H9 (cell line): Measurements from ENCODE around the gene SRRD. TPM values are rescaled to one million over a fixed set of nuclear protein-coding genes. Genes with fewer than 3 reads are reported as not detected.

ENCODE experiments used
- DNase-seq: peaks from one replicate; pipeline ENCODE4 v3.0.0-alpha.2; 2017
- H2AFZ ChIP-seq: one replicate; pipeline ENCODE4 v1.6.1; 2013; ENCODE audit warnings: mild to moderate bottlenecking, low read length, control low read depth, moderate library complexity
- H2AK5ac ChIP-seq: 2 replicates; pipeline ENCODE4 v1.6.1; 2013; ENCODE audit warnings: low read length, control low read depth, mixed read lengths; ENCODE audit not compliant: insufficient read length
- H2BK120ac ChIP-seq: one replicate; pipeline ENCODE4 v1.6.1; 2013; ENCODE audit warnings: low read depth, mild to moderate bottlenecking, low read length, control low read depth, inconsistent platforms; ENCODE audit not compliant: poor library complexity, severe bottlenecking
- H2BK12ac ChIP-seq: 2 replicates; pipeline ENCODE4 v1.6.1; 2013; ENCODE audit warnings: low read length, control low read depth, mixed read lengths, low read depth; ENCODE audit not compliant: insufficient read length
- H2BK15ac ChIP-seq: 2 replicates; pipeline ENCODE4 v1.6.1; 2013; ENCODE audit warnings: low read depth, low read length, control low read depth
- H2BK20ac ChIP-seq: one replicate; pipeline ENCODE4 v1.6.1; 2013; ENCODE audit warnings: low read depth, mild to moderate bottlenecking, low read length, control low read depth, inconsistent platforms; ENCODE audit not compliant: poor library complexity, severe bottlenecking
- H2BK5ac ChIP-seq: 2 replicates; pipeline ENCODE4 v1.6.1; 2013; ENCODE audit warnings: low read length, control low read depth, mixed read lengths; ENCODE audit not compliant: insufficient read length
- H3K14ac ChIP-seq: 2 replicates; pipeline ENCODE4 v1.6.1; 2013; ENCODE audit warnings: low read length, control low read depth; ENCODE audit not compliant: insufficient read depth
- H3K18ac ChIP-seq: 2 replicates; pipeline ENCODE4 v1.6.1; 2013; ENCODE audit warnings: low read depth, mild to moderate bottlenecking, mixed read lengths, low read length, control low read depth; ENCODE audit not compliant: insufficient read length
- H3K23ac ChIP-seq: 2 replicates; pipeline ENCODE4 v1.6.1; 2013; ENCODE audit warnings: low read length, control low read depth, mixed read lengths, low read depth; ENCODE audit not compliant: insufficient read length
- H3K23me2 ChIP-seq: 2 replicates; pipeline ENCODE4 v1.6.1; 2013; ENCODE audit warnings: low read depth, mild to moderate bottlenecking, mixed read lengths, low read length, control low read depth; ENCODE audit not compliant: insufficient read length, poor library complexity, severe bottlenecking
- H3K27ac ChIP-seq: 2 replicates; pipeline ENCODE4 v1.5.1; 2013; ENCODE audit warnings: low read length, control low read depth, mixed read lengths, low read depth; ENCODE audit not compliant: insufficient read length
- H3K27me3 ChIP-seq: 2 replicates; pipeline ENCODE4 v1.6.1; 2013; ENCODE audit warnings: low read length, control low read depth, inconsistent platforms; ENCODE audit not compliant: insufficient read depth
- H3K4ac ChIP-seq: 2 replicates; pipeline ENCODE4 v1.6.1; 2013; ENCODE audit warnings: low read depth, mild to moderate bottlenecking, control low read depth, inconsistent platforms, low read length, moderate library complexity
- H3K4me1 ChIP-seq: 2 replicates; pipeline ENCODE4 v1.6.1; 2013; ENCODE audit warnings: low read length, control low read depth, inconsistent platforms; ENCODE audit not compliant: insufficient read depth
- H3K4me2 ChIP-seq: 2 replicates; pipeline ENCODE4 v1.6.1; 2013; ENCODE audit warnings: low read length, control low read depth, mixed read lengths; ENCODE audit not compliant: insufficient read length, insufficient read depth
- H3K56ac ChIP-seq: 2 replicates; pipeline ENCODE4 v1.6.1; 2013; ENCODE audit warnings: low read depth, mild to moderate bottlenecking, mixed read lengths, low read length, control low read depth; ENCODE audit not compliant: insufficient read length
- H3K79me1 ChIP-seq: 2 replicates; pipeline ENCODE4 v1.6.1; 2013; ENCODE audit warnings: low read depth, mild to moderate bottlenecking, moderate library complexity, low read length, control low read depth, inconsistent platforms; ENCODE audit not compliant: insufficient read depth, poor library complexity, severe bottlenecking
- H3K79me2 ChIP-seq: 2 replicates; pipeline ENCODE4 v1.6.1; 2013; ENCODE audit warnings: low read length, control low read depth, inconsistent platforms; ENCODE audit not compliant: insufficient read depth
- H3K9ac ChIP-seq: 2 replicates; pipeline ENCODE4 v1.6.1; 2013; ENCODE audit warnings: low read length, control low read depth, mixed read lengths; ENCODE audit not compliant: insufficient read length; ENCODE audit errors: extremely low read depth
- H3K9me3 ChIP-seq: one replicate; pipeline ENCODE4 v1.6.1; 2013; ENCODE audit warnings: low read depth, low read length, inconsistent platforms; ENCODE audit not compliant: control insufficient read depth
- H3T11ph ChIP-seq: one replicate; pipeline ENCODE4 v1.6.1; 2013; ENCODE audit warnings: mild to moderate bottlenecking, low read length, control low read depth, inconsistent platforms
- H4K20me1 ChIP-seq: one replicate; pipeline ENCODE4 v1.6.1; 2013; ENCODE audit not compliant: control insufficient read depth, insufficient read length, insufficient read depth
- H4K5ac ChIP-seq: 2 replicates; pipeline ENCODE4 v1.6.1; 2013; ENCODE audit warnings: low read depth, mild to moderate bottlenecking, mixed read lengths, low read length, control low read depth; ENCODE audit not compliant: insufficient read length
- H4K8ac ChIP-seq: replicated peaks from 2 replicates; pipeline ENCODE4 v1.6.1; 2013; ENCODE audit warnings: low read length, control low read depth, mixed read lengths, low read depth; ENCODE audit not compliant: insufficient read length
- H4K91ac ChIP-seq: 2 replicates; pipeline ENCODE4 v1.6.1; 2013; ENCODE audit warnings: low read depth, mild to moderate bottlenecking, moderate library complexity, mixed read lengths, low read length, control low read depth; ENCODE audit not compliant: insufficient read length
- H3K27ac Mint-ChIP-seq, 3 experiments: 2 replicates in 2 of 3; 3 replicates in 1 of 3; pipeline ENCODE4 v1.8.0; 2020 to 2021; ENCODE audit warnings: mixed read lengths in 3 of 3, mild to moderate bottlenecking in 1 of 3, moderate library complexity in 1 of 3
- H3K27me3 Mint-ChIP-seq: 2 replicates; pipeline ENCODE4 v1.8.0; 2021; ENCODE audit warnings: low read depth, mild to moderate bottlenecking, moderate library complexity, mixed read lengths
- H3K36me3 Mint-ChIP-seq, 3 experiments: 2 replicates in 2 of 3; 3 replicates in 1 of 3; pipeline ENCODE4 v1.8.0; 2020 to 2021; ENCODE audit warnings: low read depth in 3 of 3, mixed read lengths in 3 of 3; ENCODE audit not compliant: insufficient read depth in 1 of 3
- H3K4me1 Mint-ChIP-seq, 2 experiments: 2 replicates each; pipeline ENCODE4 v1.8.0; 2020; ENCODE audit warnings: mixed read lengths in 2 of 2
- H3K4me3 Mint-ChIP-seq, 2 experiments: 2 replicates in 1 of 2; 3 replicates in 1 of 2; pipeline ENCODE4 v1.8.0; 2020 to 2021; ENCODE audit warnings: mild to moderate bottlenecking in 2 of 2, mixed read lengths in 2 of 2, moderate library complexity in 1 of 2
- H3K9me3 Mint-ChIP-seq, 2 experiments: 2 replicates in 1 of 2; 3 replicates in 1 of 2; pipeline ENCODE4 v1.8.0; 2020; ENCODE audit warnings: mild to moderate bottlenecking in 2 of 2, mixed read lengths in 2 of 2, moderate library complexity in 1 of 2
- CTCF ChIP-seq: fragments of 200-600 bp; sonication (generic); conservative IDR thresholded peaks from 3 replicates; pipeline ENCODE4 v1.8.0; 2021; ENCODE audit warnings: antibody characterized with exemption, mild to moderate bottlenecking
- WGBS: extraction: QIAGEN DNeasy Blood & Tissue Kit; methylation state at CpG from one replicate; pipeline ENCODE4 v1.1.7; 2013; ENCODE audit warnings: missing lambda C conversion rate, low lambda C conversion rate, mixed read lengths; ENCODE audit not compliant: insufficient read length; ENCODE audit errors: extremely low coverage; 5-methylcytosine and 5-hydroxymethylcytosine counted together
- total RNA-seq: library from RNA; stranded (reverse); gene quantifications from 2 replicates; pipeline ENCODE4 v1.2.1, GENCODE V29; 2021

SRRD gene
- total RNA-seq, 1 experiment from 2014 or later = 36.0 TPM

- H3K27ac ChIP-seq = no peak overlapping the region
- Mint-ChIP-seq H3K27ac (no peak overlapping the region; a peak in 1 of 7 replicates), H3K4me1 (no peaks in the 10 kb centered on the region), H3K4me3 (no peak overlapping the region), H3K36me3 (peaks cover 37 to 80% (median 73%) of the 10 kb centered on the region in 3 experiments; a peak in 6 of 7 replicates), H3K9me3 (no peaks in the 10 kb centered on the region), H3K27me3 (peaks cover 2% of the 10 kb centered on the region; the same call in 1 of the 2 replicates)
- no peaks in the 10 kb centered on the region for H3K23me2 ChIP-seq
- H2AK5ac ChIP-seq = no peak overlapping the region
- H4K91ac ChIP-seq = no peak overlapping the region
- no peak overlapping the region for H3K4ac ChIP-seq
- H3K79me1 ChIP-seq = no peaks in the 10 kb centered on the region
- no peaks in the 10 kb centered on the region for H3K79me2 ChIP-seq
- H3K14ac ChIP-seq = no peak overlapping the region
- H2BK20ac ChIP-seq = no peak overlapping the region
- H3K4me2 ChIP-seq = no peak overlapping the region
- H3K18ac ChIP-seq = no peak overlapping the region
- no peak for DNase-seq
- no peak overlapping the region for H2BK120ac ChIP-seq
- no peak overlapping the region for H2BK15ac ChIP-seq
- H3K27me3 ChIP-seq = no peaks in the 10 kb centered on the region
- no peak overlapping the region for H2AFZ ChIP-seq
- H4K5ac ChIP-seq = no peak overlapping the region
- H3T11ph ChIP-seq = no peak overlapping the region
- no peak overlapping the region for H4K8ac ChIP-seq
- no peak overlapping the region for H2BK5ac ChIP-seq
- TF ChIP-seq CTCF = no peak
- H3K9ac ChIP-seq = no peak overlapping the region
- no peak overlapping the region for H3K23ac ChIP-seq
- WGBS = no CpG with 5 or more reads among the region's 5 CpGs
- no peak overlapping the region for H3K56ac ChIP-seq
- H4K20me1 ChIP-seq = no peaks in the 10 kb centered on the region
- no peak overlapping the region for H2BK12ac ChIP-seq
- H3K4me1 ChIP-seq = no peaks in the 10 kb centered on the region
- no peaks in the 10 kb centered on the region for H3K9me3 ChIP-seq
Observed at GRCh38 chr22:26471522-26471921, 12.2 kb upstream of the SRRD start.
